ENCODE results near the gene FCER2. TPM values are rescaled to one million over a fixed set of nuclear protein-coding genes. Genes with fewer than 3 reads are reported as not detected.

Gene FCER2
- total RNA-seq, 1 donor from 2014 or later = not detected

- DNase-seq (ENCODE audit: low read depth in 2 of 2) = no peak
Measured at GRCh38 chr19:7704280-7705060, 2.5 kb upstream of the FCER2 start.

- no peak for DNase-seq (ENCODE audit: low read depth in 2 of 2)
Measured at GRCh38 chr19:7703332-7703731, 1.4 kb upstream of the FCER2 start.

- DNase-seq (ENCODE audit: low read depth in 2 of 2) = no peak
Measured at GRCh38 chr19:7701049-7701653, 780 bp downstream of the FCER2 start.

DNA sequence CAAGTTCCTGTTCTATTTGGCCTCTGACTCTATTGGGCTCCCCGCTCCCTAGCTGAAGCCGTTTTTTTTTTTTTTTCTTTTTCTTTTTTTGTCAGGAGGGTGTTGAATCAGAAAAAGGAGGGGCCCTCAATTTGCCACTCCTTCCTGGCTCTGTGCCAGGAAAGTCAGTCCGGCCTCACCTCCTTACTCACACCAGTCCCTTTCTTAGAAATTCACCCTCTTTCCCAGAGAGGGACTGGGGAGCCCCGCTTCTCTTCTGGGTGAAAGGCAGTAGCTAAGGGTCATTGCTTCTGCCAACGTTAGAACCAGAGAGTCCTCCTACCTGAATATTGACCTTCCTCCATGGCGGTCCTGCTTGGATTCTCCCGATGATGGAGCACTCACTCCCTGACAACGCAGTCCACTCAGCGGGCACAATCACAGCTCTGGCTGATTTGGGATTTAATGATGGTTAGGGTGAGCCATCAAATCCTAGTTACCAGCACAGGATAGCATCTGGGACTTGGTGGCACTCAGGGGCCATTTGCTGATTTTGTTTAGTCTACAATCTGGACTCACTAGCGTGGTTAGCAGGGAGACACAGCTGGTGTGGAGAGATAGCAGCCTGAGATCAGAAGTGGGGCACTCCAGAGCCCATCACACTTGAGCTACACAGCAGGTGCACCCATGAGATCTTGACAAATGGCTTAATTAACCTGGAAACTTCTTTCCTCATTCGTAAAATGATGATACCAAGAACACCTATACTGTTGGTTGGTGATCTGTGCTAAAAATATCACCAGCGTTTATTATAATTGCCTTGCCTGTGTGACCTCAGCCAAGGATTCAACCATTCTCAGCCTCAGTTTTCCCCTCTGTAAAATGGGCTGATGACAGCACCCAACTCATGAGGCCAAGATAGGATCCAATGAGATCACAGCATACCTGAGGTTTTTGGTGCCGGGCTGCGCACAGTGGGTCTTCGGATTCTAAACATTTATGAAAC is 2.2 kb downstream of the FCER2 start:
- no peak for DNase-seq (ENCODE audit: low read depth in 2 of 2)

- DNase-seq (ENCODE audit: low read depth in 2 of 2) = no peak
Measured at GRCh38 chr19:7699003-7699402, 2.9 kb downstream of the FCER2 start.

DNA sequence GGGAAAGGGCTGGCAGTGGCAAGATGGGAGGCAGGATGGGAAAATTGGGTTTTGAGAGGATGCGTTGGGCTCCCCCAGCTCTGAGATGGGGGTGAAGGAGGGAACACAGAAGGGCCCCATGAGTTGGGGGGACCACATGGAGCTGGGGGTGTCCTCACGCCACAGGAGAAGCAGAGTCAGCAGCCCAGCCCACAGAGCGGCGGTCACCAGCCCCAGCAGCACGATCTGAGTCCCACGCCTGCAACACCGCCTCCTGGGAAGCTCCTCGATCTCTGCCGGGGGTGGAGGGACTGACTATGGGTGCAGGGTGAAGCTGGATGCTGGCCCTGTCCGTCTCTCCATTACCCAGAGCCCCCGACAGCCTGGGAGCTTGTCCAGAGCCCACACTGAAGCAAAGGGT is 3.3 kb downstream of the FCER2 start:
- DNase-seq (ENCODE audit: low read depth in 2 of 2) = no peak

GRCh38 chr19:7697721-7698287 is 4.1 kb downstream of the FCER2 start:
- no peak for DNase-seq (ENCODE audit: low read depth in 2 of 2)

- DNase-seq (ENCODE audit: low read depth in 2 of 2) = no peak
Measured at GRCh38 chr19:7694499-7694898, 7.4 kb downstream of the FCER2 start.

DNA sequence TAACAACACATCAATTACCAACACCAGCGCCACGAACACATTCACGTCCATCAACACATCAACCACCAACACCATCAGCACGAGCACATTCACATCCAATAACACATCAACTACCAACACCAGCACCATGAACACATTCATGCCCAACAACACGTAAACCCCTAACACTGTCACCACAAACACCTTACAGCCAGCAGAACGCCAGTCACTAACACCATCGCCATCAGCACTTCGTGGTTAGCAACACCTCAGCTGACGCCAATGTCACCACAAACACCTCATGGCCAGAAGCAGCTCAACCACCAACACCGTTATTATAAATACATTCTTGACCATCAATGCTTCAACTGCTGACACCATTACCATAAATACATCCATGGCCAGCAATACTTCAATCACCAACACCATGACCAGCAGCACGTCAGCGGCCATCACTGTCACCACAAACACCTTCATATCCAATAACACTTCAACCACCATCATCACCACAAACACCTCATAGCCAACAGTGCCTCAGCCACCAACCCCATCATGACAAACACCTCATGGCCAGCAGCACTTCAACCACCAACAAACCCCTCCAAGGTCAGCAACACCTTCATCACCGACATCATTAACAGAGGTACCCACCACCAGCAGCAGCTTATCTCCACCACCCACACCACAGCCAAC is 9.4 kb downstream of the FCER2 start:
- DNase-seq (ENCODE audit: low read depth in 2 of 2) = no peak

DNA sequence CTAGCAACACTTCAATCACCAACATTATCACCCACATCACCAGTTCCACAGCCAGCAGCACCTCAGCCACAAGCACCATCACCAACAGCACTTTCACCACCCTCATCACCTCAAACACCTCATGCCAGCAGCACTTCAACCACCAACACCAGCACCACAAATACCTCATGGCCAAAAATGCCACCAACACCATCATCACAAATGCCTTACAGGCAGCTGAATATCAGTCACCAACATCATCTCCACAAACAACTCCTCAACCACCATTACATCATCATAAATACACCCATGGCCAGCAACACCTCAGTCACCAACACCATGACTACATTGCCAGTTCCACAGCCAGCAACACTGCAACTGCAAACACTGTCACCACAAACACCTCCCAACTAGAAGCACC is 10.4 kb downstream of the FCER2 start:
- no peak for DNase-seq (ENCODE audit: low read depth in 2 of 2)

- no peak for DNase-seq (ENCODE audit: low read depth in 2 of 2)
Measured at GRCh38 chr19:7690779-7691258, 11.1 kb downstream of the FCER2 start.

DNA sequence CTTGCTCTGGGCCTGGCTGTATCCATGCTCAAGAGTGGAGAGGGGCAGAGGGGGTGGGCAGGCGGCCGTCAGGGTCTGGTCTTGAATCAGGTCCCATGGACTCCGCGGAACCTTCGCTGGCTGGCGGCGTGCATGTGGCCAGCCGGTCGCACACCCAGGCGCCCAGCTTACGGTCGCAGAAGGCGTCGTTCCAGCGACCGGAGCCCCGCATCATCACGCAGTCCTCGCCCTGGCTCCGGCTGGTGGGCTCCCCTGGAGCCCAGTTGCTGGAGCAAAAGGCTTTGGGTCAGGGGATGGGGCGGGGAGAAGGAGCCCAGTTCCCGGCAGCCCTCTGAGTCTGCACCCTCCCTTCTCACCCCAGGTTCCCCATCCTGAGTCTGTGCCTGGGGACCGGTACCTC is 12.8 kb downstream of the FCER2 start:
- DNase-seq (ENCODE audit: low read depth in 2 of 2) = no peak

DNA sequence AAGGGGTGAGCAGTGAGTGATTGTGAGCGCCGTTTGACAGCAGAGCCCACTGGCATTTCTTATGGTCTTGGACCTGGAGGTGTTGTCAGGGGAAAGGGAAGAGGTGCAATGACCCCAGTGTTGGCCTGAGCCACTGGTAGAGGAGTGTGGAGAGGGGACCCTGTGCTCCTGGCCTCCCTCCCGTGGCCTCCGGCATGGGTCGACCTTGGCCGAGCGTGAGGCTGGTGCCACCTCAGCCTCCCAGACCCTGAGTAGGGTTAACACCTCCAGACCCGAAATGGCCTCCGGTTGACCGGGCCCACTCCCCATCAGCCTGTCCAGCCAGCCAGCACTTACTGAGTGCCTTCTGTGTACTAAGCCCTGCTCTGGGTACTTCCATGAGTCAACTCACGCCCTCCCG is 14.8 kb downstream of the FCER2 start:
- DNase-seq (ENCODE audit: low read depth in 2 of 2) = no peak

DNA sequence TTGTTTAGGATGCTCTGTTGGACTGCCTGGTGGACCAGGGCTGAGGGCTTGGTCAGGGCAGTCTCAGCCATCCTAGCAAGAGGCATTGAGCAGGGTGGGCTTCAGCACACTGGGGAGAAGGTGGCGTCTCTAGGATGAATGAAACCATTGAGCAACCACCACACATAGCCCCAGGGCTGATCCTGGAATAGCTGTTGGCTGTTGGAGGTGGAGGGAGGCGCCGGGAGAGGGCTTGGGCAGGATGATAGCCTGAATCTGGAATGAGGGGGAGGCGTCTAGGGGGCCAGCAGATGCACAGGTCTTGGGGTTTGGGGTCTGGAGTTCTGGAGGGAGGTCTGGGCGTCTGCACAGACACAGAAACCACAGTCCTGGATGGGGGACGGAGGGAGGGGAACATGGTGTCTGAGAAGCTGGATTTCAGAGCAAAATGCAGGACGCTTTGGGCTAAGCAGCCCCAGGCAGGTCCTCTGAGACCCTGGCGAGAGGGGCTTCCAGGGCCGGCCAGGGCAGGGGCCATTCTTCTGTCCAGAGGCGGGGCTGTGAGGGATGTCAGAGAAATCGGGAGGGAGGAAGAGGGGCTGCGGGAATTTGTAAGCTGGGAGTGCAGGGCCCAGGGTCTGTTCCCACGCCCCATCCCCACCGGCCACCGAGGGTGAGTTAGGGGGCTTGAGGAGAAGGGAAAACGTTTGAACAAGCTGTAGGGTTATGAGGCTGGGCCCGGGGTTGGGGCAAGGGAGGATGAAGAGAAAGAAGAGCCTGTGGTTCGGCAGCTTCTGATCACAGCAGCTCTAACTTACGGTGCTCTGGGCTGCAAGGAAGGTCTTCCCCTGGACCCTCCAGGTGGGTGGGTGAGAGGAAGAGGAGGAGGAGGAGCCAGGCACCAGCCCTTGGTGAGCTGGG is 16.1 kb downstream of the FCER2 start:
- no peak for DNase-seq (ENCODE audit: low read depth in 2 of 2)

GRCh38 chr19:7682175-7682855 is 19.6 kb downstream of the FCER2 start:
- DNase-seq (ENCODE audit: low read depth in 2 of 2) = no peak

DNA sequence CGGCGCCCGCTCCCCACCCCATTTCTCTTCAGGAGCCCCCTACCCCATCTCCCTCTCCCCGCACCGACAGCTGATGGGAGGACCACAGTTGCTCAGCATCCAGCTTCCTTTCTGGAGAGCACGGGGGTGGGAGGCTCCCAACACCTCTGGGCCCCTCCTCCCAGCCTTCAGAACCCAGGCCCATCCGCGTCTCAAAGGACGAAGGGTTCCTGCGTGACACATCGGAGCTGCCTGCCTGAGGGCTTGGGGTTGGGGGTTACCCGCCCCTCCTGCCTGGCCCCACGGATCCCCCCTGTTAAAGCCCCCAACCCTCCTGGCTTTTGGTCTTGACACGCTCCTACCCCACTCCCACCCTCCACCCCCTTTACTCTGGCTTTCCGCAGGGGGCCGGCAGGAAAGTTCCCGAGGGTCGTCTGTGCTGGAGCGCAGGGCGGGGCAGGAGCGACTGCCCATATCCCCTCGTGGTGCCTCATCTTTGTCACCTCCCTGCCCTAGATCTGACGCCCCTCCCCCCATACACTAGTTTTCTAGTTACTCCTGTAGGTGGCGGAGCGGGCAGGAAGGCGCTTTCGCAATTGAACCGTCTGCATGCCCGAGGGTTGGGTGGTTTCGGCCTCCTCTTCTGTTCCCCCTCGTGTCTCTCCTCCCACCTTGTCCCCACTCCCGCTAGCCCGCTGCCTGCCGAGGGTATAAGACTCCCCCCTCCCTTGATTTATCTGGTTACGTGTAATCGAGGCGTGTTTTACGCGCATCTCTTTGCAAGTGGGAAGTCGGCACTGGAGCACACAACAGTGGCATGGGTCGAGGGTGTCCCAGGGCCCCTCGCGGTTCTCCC is 20.4 kb downstream of the FCER2 start:
- peak; percentile 45 to 75 for DNase-seq (ENCODE audit: low read depth in 2 of 2)

DNA sequence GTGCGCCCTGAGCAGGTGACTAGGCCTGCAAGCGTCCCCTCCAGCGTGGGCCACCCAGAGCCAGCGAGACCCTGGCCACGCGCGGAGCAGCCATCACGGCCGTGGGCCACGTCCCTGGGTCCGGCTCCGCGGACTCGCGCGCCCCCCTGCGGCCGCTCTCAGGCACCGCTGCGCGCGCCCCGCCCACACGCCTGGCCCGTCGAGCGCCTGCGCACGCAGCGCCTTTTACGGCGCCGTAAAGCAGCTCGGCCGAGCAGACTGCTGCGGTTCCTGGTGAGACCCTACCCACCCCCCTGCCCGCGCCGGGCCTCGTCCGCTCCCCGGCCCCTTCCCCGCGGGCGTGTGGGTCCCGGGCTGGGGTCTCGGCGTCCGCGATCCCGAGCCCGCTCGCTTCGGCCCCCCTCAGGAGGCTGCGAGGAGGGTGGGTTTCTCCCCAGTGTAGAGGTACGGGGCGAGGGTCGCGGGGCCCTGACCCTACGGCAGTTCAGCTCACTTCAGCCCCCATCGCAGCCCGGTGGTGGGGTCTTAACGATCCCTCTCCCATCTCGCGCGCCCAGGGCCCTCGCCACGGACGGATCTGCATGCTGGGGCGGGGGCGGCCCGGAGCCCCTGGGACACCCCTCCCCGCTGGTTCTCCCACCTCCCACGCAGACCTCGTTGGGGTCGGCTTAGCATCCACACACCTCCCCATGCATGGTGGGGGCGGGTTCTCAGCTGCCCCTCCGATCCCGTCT is 21.2 kb downstream of the FCER2 start, which contains the start of gene TRAPPC5:
Gene TRAPPC5, plus strand, starts transcription at position 228 of the 734 bp plus-strand sequence. CDS start 1,421 bp downstream, outside the sequence.
- peak; percentile 62 to 86 for DNase-seq (ENCODE audit: low read depth in 2 of 2)

Measured in dermis microvascular lymphatic vessel endothelial cell (primary cell).